Duodenal mucosa (tissue), 2 donors: ENCODE results near the gene CCDC61.

ENCODE experiments used
- H3K27ac ChIP-seq: one replicate; pipeline ENCODE4 v1.7.0; 2013; ENCODE audit warnings: low read depth, low read length
- H3K27me3 ChIP-seq, 2 donors: one replicate each; pipeline ENCODE4 v1.7.0; 2013; ENCODE audit warnings: low read length in 2 of 2, control low read depth in 1 of 2; ENCODE audit not compliant: insufficient read depth in 2 of 2, control insufficient read depth in 1 of 2
- H3K36me3 ChIP-seq, 2 donors: one replicate each; pipeline ENCODE4 v1.7.0; 2013; ENCODE audit warnings: low read length in 2 of 2, control low read depth in 1 of 2; ENCODE audit not compliant: insufficient read depth in 2 of 2, control insufficient read depth in 1 of 2
- H3K4me1 ChIP-seq, 2 donors: one replicate each; pipeline ENCODE4 v1.7.0; 2013; ENCODE audit warnings: low read length in 2 of 2, control low read depth in 1 of 2; ENCODE audit not compliant: insufficient read depth in 2 of 2, control insufficient read depth in 1 of 2
- H3K4me3 ChIP-seq, 2 donors: one replicate each; pipeline ENCODE4 v1.7.0; 2013; ENCODE audit warnings: low read length in 2 of 2, low read depth in 1 of 2
- H3K9ac ChIP-seq, 2 donors: one replicate each; pipeline ENCODE4 v1.7.0; 2013; ENCODE audit warnings: low read length in 2 of 2, low read depth in 1 of 2
- H3K9me3 ChIP-seq, 2 donors: one replicate each; pipeline ENCODE4 v1.7.0; 2013; ENCODE audit warnings: low read length in 2 of 2, control low read depth in 1 of 2; ENCODE audit not compliant: control insufficient read depth in 1 of 2

Gene CCDC61

DNA sequence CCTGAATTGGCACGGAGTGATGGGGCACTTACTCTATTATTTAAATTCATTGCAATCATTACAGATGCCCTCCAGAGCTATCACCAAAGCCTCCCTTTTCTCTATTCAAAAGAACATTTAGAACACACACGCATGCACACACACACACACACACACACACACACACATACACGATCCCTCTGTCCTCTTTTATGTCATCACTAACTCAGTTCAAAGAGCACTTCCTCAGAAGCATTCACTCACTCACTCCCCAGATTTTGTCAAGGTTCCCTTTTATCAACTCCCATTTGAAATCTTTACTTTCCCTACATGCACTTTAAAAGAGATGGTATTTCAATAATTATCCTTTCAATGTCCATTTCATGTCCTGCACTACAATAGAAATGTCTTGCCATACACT lies 67.9 kb downstream of the CCDC61 start:
- peaks cover 0 to 1% of the 10 kb centered on the region in 2 donors for H3K4me1 ChIP-seq
- no peak overlapping the region for H3K9ac ChIP-seq
- no peaks in the 10 kb centered on the region for H3K9me3 ChIP-seq
- no peak overlapping the region for H3K27ac ChIP-seq
- H3K4me3 ChIP-seq: no peak overlapping the region
- H3K27me3 ChIP-seq: peaks cover 0 to 13% of the 10 kb centered on the region in 2 donors
- no peaks in the 10 kb centered on the region for H3K36me3 ChIP-seq

DNA sequence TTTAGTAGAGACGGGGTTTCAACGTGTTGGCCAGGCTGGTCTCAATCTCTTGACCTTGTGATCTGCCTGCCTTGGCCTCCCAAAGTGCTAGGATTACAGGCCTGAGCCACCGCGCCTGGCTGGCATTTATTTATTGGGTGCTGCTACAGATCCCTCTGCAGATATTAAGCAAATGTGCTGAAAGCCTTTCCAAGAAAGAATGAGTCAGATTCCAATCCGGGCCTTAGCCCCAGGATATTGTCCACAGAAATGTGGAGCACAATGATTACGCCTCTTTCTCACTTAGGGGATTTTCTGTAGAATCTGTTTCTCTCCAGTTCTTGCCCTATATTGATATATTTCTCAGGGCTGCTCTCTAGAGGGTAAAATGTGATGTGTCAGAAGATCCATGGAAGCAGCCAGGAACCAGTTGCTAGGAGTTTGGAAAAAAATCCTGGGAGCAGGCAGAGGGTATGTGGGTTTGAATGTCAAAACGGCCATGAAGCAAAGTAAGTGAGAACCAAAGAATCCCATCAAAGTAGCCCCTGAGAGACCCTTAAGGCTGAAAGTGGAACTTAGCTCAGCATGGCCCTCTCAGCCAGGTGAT lies 70.3 kb downstream of the CCDC61 start:
- Histone ChIP-seq H3K27me3 (peaks cover 0 to 4% of the 10 kb centered on the region in 2 donors), H3K9ac (no peak overlapping the region), H3K36me3 (no peaks in the 10 kb centered on the region), H3K9me3 (no peaks in the 10 kb centered on the region), H3K4me1 (peaks cover 5 to 12% of the 10 kb centered on the region in 2 donors), H3K4me3 (no peak overlapping the region), H3K27ac (no peak overlapping the region)

DNA sequence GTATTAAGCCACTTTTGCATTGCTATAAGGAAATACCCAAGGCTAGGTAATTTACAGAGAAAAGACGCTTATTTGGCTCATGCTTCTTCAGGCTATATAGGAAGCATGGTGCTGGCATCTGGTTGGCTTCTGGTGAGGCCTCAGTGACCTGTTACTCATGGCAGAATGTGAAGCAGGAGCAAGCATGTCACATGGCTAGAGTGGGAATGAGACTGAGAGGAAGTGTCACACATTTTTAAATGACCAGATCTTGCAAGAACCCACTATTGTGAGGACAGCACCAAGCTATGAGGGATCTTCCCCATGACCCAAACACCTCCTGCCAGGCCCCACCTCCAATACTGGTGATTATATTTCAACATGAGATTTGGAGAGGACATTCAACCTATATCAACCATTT lies 71.2 kb downstream of the CCDC61 start:
- no peak overlapping the region for H3K4me3 ChIP-seq
- H3K27me3 ChIP-seq: peaks cover 3 to 4% of the 10 kb centered on the region in 2 donors

DNA sequence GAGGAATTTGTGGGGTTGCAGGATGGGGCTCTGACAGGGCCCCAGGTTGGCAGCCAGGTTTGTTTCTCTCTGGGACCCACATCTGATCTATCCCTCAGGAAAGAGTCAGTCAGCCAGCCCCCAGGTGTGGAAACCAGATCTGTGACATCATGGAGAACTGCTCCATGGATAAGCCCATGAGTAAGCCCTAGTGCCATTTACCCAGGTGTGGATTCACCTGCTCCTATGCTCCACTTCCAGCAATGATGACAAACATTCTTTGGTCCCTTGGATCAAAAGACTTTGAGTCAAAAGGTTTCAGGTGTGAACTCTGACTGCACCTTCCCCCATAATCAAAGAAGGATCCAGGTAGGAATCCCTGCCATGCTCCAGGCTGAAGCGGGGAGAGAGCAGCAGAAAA lies 72.4 kb downstream of the CCDC61 start:
- H3K9me3 ChIP-seq: no peaks in the 10 kb centered on the region
- H3K27ac ChIP-seq: no peak overlapping the region
- H3K36me3 ChIP-seq: no peaks in the 10 kb centered on the region
- H3K9ac ChIP-seq: no peak overlapping the region
- no peak overlapping the region for H3K4me3 ChIP-seq
- peaks cover 0 to 7% of the 10 kb centered on the region in 2 donors for H3K27me3 ChIP-seq
- peaks cover 5 to 12% of the 10 kb centered on the region in 2 donors for H3K4me1 ChIP-seq

More for the DNA sequence above, 71.2 kb downstream of the CCDC61 start:
- Histone ChIP-seq H3K4me1 (peaks cover 5 to 12% of the 10 kb centered on the region in 2 donors), H3K27ac (no peak overlapping the region), H3K9ac (no peak overlapping the region), H3K9me3 (no peaks in the 10 kb centered on the region), H3K36me3 (no peaks in the 10 kb centered on the region)
